22Rv1 (cell line): Measurements from ENCODE around the gene GATAD2B.

Experiments used
- H3K27ac ChIP-seq: fragments of 450-650 bp; 2 replicates; pipeline ENCODE4 v1.5.1; 2017
- CTCF ChIP-seq: fragments of 450-650 bp; IDR thresholded peaks from 2 replicates; pipeline ENCODE4 v1.5.1; 2017; ENCODE audit warnings: mild to moderate bottlenecking
- ZFX ChIP-seq: fragments of 450-650 bp; IDR thresholded peaks from 2 replicates; pipeline ENCODE4 v1.6.1; 2017; ENCODE audit warnings: antibody characterized with exemption, borderline replicate concordance

GATAD2B gene

GRCh38 chr1:153958111-153958960 is 35.6 kb upstream of the GATAD2B start, which contains the start of gene CRTC2:
Gene CRTC2 (minus strand): TSS chr1:153958612. CDS start chr1:153958497, 115 bp downstream.
- TF ChIP-seq CTCF (peak; percentile 30), ZFX (no peak)

GRCh38 chr1:153957744-153958110 is 35.0 kb upstream of the GATAD2B start:
- no peak for TF ChIP-seq ZFX
- TF ChIP-seq CTCF, result no peak
- H3K27ac ChIP-seq, result peak overlapping the region; percentile 100

More at GRCh38 chr1:153958111-153958960, 35.6 kb upstream of the GATAD2B start, which contains the start of gene CRTC2:
- peak within 1 kb of the TSS; percentile 100 for H3K27ac ChIP-seq

GRCh38 chr1:153956997-153957715 is 34.4 kb upstream of the GATAD2B start:
- peak overlapping the region; percentile 100 for H3K27ac ChIP-seq

GRCh38 chr1:153954826-153955225 is 32.1 kb upstream of the GATAD2B start:
- no peak for TF ChIP-seq ZFX
- TF ChIP-seq CTCF, result no peak
- H3K27ac ChIP-seq, result no peak overlapping the region

More at GRCh38 chr1:153956997-153957715, 34.4 kb upstream of the GATAD2B start:
- no peak for TF ChIP-seq CTCF
- no peak for TF ChIP-seq ZFX

- TF ChIP-seq ZFX (no peak), CTCF (no peak)
- H3K27ac ChIP-seq, result no peak overlapping the region
These were observed 31.1 kb upstream of the GATAD2B start for GRCh38 chr1:153953859-153954365.

- H3K27ac ChIP-seq, result no peak overlapping the region
- TF ChIP-seq ZFX (no peak), CTCF (no peak)
These were observed 29.0 kb upstream of the GATAD2B start for GRCh38 chr1:153951801-153952200.

GRCh38 chr1:153951183-153951582 is 28.4 kb upstream of the GATAD2B start:
- H3K27ac ChIP-seq, result no peak overlapping the region
- no peak for TF ChIP-seq ZFX
- TF ChIP-seq CTCF, result no peak
